ENCODE results near the gene GOLGA6L2. TPM values are rescaled to one million over a fixed set of nuclear protein-coding genes. Genes with fewer than 3 reads are reported as not detected.
"Not testable (repeated sequence)": the region's sequence is repeated elsewhere in the genome, so short reads cannot be mapped to it uniquely, and the experiment has no call there.

Gene GOLGA6L2
- total RNA-seq, 6 experiments from 2014 or later: not detected

GRCh38 chr15:23416349-23417276, 30.4 kb downstream of the GOLGA6L2 start:
- Mint-ChIP-seq H3K27ac (no peak overlapping the region), H3K36me3 (ENCODE audit: low read depth) (no peaks in the 10 kb centered on the region), H3K27me3 (ENCODE audit: insufficient read depth) (peaks cover 6% of the 10 kb centered on the region), H3K9me3 (peaks cover 4% of the 10 kb centered on the region; the same call in 1 of the 2 replicates), H3K4me1 (ENCODE audit: low read depth) (peaks cover 6% of the 10 kb centered on the region; the same call in 1 of the 2 replicates), H3K4me3 (no peak overlapping the region)
- TF ChIP-seq, protein P1, sequence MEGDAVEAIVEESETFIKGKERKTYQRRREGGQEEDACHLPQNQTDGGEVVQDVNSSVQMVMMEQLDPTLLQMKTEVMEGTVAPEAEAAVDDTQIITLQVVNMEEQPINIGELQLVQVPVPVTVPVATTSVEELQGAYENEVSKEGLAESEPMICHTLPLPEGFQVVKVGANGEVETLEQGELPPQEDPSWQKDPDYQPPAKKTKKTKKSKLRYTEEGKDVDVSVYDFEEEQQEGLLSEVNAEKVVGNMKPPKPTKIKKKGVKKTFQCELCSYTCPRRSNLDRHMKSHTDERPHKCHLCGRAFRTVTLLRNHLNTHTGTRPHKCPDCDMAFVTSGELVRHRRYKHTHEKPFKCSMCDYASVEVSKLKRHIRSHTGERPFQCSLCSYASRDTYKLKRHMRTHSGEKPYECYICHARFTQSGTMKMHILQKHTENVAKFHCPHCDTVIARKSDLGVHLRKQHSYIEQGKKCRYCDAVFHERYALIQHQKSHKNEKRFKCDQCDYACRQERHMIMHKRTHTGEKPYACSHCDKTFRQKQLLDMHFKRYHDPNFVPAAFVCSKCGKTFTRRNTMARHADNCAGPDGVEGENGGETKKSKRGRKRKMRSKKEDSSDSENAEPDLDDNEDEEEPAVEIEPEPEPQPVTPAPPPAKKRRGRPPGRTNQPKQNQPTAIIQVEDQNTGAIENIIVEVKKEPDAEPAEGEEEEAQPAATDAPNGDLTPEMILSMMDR (IDR thresholded peaks at IDR 0.05): no peak
- no peak for DNase-seq

DNA sequence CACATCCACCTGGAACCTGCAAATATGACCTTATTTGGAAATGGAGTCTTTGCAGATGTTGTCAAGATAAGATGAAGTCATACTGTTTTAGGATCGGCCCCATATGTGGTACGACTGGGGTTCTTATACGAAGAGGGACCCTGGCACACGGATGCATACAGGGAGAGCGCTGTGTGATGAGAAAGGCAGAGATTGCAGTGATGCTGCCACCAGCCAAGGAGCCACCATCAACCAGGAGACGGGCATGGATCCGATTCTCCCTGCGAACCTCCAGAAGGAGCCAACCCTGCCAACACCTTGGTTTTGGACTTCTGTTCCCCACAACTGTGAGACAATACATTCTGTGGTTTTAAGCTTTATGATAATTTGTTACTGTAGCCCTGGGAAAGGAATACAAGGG, 31.2 kb downstream of the GOLGA6L2 start:
- not testable (repeated sequence) for H3K4me1 Mint-ChIP-seq (ENCODE audit: low read depth); H3K27ac Mint-ChIP-seq; H3K9me3 Mint-ChIP-seq; H3K27me3 Mint-ChIP-seq (ENCODE audit: insufficient read depth); DNase-seq; H3K4me3 Mint-ChIP-seq; H3K36me3 Mint-ChIP-seq (ENCODE audit: low read depth)

DNA sequence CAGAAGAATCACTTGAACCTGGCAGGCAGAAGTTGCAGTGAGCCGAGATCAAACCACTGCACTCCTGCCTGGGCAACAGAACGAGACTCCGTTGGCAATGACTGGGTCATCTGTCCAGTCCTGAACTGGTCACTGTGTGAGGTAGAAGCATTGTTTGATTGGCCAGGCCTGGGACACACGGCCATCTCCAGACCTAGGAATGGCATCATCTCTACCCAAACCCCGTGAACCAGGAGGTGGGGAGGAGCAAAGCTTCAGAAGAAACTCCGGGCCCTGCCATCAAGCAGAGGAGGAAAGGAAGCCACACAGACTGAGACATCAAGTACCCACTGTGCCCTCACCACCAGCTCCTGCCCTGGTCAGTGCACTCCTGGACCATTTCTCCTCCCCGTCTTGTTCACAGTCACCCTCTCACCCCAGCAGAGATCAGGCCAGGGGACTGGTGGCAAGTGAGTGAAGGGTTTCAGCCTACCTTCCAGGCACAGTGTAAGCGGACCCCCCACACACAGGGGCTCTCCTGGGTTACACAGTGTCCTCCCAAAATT, 31.6 kb downstream of the GOLGA6L2 start:
- TF ChIP-seq, protein P1 (IDR thresholded peaks at IDR 0.05): no peak
- no peaks in the 10 kb centered on the region for H3K4me1 Mint-ChIP-seq (ENCODE audit: low read depth)
- H3K36me3 Mint-ChIP-seq (ENCODE audit: low read depth): no peaks in the 10 kb centered on the region
- no peaks in the 10 kb centered on the region; the same call in none of the 2 replicates for H3K27me3 Mint-ChIP-seq (ENCODE audit: insufficient read depth)
- H3K27ac Mint-ChIP-seq: no peak overlapping the region
- H3K9me3 Mint-ChIP-seq: peaks cover 4% of the 10 kb centered on the region; the same call in 1 of the 2 replicates
- no peak for DNase-seq
- no peak overlapping the region for H3K4me3 Mint-ChIP-seq

- not testable (repeated sequence) for H3K27ac Mint-ChIP-seq; H3K36me3 Mint-ChIP-seq (ENCODE audit: low read depth); H3K9me3 Mint-ChIP-seq; DNase-seq; H3K4me3 Mint-ChIP-seq; H3K27me3 Mint-ChIP-seq (ENCODE audit: insufficient read depth); H3K4me1 Mint-ChIP-seq (ENCODE audit: low read depth)
Observed at GRCh38 chr15:23412881-23413600, 34.0 kb downstream of the GOLGA6L2 start.

DNA sequence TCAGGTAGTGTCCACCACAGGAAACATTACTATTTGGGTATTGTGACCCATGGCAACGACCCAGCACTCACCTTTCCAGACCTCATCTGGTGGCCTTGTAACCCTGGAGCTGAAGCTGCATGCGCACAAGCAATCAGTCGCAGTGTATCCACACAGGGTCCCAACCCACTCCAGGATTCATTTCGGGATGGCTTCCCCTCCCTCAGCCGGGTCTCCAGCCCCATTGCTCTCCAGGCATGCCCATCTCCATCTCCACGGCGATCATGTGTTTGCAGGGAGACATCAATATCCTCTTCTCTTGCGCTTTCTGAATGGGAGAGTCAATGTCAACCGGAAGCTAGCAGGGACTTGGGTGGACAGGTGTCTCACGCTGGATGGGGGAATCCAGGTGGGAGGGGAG, 35.2 kb downstream of the GOLGA6L2 start:
- no peak overlapping the region for H3K4me3 Mint-ChIP-seq
- no peaks in the 10 kb centered on the region for H3K36me3 Mint-ChIP-seq (ENCODE audit: low read depth)
- no peaks in the 10 kb centered on the region for H3K4me1 Mint-ChIP-seq (ENCODE audit: low read depth)
- TF ChIP-seq, protein P1 (IDR thresholded peaks at IDR 0.05): no peak
- H3K27ac Mint-ChIP-seq: no peak overlapping the region
- peaks cover 4% of the 10 kb centered on the region; the same call in 1 of the 2 replicates for H3K9me3 Mint-ChIP-seq
- DNase-seq: no peak
- H3K27me3 Mint-ChIP-seq (ENCODE audit: insufficient read depth): peaks cover 2% of the 10 kb centered on the region

DNA sequence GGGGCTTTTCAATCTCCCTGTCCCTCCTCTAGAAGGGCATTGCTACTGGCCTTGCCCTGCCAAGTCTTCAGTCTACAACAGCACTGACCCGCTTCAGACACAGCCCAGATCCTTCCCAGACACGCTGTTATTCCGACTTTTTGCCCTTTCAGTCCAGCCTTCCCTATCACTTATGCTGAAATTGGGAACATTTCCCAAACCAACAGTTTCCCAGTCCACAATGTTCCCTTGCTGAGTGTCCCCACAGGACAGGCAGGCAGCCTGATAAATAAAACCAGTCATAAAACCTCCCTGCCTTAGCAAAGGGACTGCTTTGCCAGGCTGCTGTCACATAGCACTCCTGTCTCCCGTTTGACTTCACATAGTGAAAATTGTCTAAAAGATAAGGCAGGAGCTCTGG, 43.5 kb downstream of the GOLGA6L2 start:
- Mint-ChIP-seq H3K4me3 (no peak overlapping the region), H3K9me3 (peaks cover 14% of the 10 kb centered on the region; the same call in 1 of the 2 replicates), H3K36me3 (ENCODE audit: low read depth) (no peaks in the 10 kb centered on the region), H3K27me3 (ENCODE audit: insufficient read depth) (peaks cover 2% of the 10 kb centered on the region; the same call in 1 of the 2 replicates), H3K4me1 (ENCODE audit: low read depth) (no peaks in the 10 kb centered on the region), H3K27ac (no peak overlapping the region)
- TF ChIP-seq, protein P1 (IDR thresholded peaks at IDR 0.05): no peak
- no peak for DNase-seq
